ENCODE results near the gene CD3D.

Gene CD3D

GRCh38 chr11:118295815-118296454 is 46.6 kb downstream of the CD3D start:
- peak; percentile 19 for DNase-seq

GRCh38 chr11:118295199-118295598 is 47.3 kb downstream of the CD3D start:
- no peak for DNase-seq

- DNase-seq: no peak
Observed at GRCh38 chr11:118294053-118294452, 48.5 kb downstream of the CD3D start.

GRCh38 chr11:118291477-118292135 is 50.9 kb downstream of the CD3D start:
- DNase-seq: no peak

- peak; percentile 19 for DNase-seq
Observed at GRCh38 chr11:118290923-118291322, 51.6 kb downstream of the CD3D start.

GRCh38 chr11:118289401-118289800 is 53.1 kb downstream of the CD3D start:
- DNase-seq: no peak

All from stimulated activated naive CD4-positive, alpha-beta T cell treated with Interleukin-2 at 50 U/mL for 16 hours (primary cell).